HG03045 (cell line): ENCODE data around the gene DCDC1.

Experiments used
- ATAC-seq: cut with Tn5 transposase; IDR thresholded peaks from one replicate; pipeline ENCODE4 v1.9.1; 2021; ENCODE audit warnings: mild to moderate bottlenecking, moderate library complexity; ENCODE audit not compliant: unreplicated experiment

The DCDC1 gene

DNA sequence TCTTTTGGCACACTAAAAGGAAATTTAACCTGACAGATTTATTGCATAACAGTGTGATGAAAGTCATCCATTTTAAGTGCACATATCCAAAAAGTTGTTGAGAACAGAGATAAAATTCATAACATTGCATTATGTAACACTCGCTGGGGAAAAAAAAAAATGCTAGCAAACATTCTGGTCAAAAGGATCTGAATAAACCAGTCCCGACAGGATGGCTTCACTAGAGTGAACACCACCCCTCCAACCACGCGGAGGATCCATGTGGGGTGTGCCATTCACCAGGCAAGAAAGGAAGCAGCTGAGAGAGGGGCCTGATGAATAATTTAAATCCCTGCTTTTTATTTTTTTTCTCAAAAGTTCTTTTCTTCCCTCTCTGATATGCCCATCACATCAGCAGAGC lies 258.7 kb downstream of the DCDC1 start:
- ATAC-seq: no peak

DNA sequence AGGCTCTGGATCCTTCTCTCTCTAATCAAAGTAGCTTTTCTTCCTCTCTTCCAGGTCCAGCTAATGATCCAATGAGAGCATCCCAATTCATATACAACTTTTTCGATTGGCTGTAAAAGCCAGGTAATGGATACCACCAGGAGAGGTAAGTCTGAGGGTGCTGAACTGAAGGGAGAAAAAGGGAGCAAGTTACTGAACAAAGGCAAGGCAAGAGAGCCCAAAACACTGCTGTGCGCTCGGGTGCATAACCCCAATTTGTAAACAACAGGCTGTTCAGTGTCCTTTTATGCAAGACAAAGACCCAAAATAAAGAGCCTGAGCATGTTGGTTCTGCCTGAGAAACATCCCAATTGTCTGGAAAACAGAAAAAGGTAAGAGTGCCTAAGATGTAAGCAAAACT lies 260.1 kb downstream of the DCDC1 start:
- ATAC-seq: no peak

DNA sequence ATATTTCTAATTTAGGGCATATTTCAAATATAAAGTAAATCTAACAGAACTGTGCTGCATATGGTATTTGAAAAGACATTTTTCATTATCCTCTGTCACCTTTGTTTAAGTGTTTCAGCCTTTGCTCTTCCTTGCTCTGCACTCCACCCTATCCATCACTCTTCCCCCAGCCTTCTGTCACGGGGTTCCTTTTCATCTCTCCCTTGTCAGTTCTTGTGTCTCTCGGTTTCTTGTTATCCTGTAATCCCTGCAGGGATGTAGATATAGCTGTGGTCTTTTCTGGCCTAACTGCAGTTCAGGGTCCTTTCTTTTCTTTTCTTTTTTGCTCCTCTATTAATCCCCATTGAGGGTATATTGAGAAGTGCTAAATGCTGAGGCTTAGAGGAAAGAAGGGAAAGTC lies 261.9 kb downstream of the DCDC1 start:
- ATAC-seq: no peak

DNA sequence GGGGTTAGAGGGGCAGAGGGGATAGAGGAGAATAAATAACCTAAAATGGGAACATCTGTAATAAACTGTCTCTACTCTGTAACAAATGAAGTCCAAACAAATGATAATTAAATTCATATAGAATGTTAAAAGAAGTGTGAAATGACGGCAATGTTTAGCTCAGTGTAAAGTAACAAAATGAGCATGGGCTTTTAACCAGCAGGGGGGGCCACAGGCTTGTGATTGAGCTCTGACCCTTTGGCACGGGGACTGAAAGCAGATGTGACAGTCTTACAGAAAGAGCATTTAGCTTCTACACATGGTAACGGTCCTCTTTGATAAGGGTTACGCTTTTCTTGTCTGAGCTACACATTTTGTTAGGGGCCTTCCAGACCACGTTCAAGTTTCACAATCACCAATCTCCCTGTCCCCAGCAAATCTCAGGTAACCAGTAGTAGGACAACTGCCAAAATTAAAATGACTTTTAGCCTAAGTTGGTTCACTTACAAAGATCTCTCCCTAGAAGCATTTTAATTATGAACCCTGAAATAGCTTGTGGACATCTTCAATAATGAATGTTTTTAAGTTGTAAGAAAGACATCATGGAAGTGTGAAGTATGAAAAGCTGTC lies 262.5 kb downstream of the DCDC1 start:
- ATAC-seq: peak; percentile 81

DNA sequence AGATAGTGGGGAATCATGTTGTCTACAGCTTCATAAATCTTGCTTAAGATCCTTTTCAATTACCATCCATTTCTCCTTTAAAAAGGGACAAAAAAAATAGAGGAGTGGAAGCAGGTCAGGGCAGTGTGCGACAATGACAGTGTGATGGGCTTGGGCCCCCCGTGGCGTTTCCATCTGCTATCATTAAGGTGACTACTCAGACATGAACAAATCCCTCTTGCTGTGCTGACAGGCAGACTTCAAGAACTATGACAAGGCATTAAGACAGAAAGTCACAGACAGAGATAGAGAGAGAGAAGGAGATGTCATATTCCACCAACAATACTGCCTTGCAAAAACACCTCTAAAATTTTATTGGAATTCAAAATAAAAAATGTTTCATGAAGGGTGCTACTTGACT lies 263.2 kb downstream of the DCDC1 start:
- ATAC-seq: no peak

DNA sequence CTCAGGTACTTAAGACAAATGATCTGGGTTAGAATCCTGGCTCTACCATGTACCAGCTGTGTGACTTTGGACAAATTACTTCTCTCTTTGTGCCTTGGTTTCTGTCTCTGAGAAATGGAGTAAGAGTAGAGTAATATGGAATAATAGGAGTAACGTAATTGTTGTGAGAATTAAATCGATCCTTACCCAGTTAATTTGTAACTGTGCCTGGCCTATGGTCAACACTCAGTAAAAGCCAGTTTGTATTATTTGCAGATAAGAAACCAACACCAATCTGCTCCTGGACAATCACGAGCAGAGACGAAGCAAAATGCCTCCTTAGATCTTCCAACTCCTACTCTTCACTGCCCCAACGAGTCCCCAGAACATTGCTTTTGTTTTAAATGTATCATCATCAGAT lies 266.7 kb downstream of the DCDC1 start:
- ATAC-seq: no peak

DNA sequence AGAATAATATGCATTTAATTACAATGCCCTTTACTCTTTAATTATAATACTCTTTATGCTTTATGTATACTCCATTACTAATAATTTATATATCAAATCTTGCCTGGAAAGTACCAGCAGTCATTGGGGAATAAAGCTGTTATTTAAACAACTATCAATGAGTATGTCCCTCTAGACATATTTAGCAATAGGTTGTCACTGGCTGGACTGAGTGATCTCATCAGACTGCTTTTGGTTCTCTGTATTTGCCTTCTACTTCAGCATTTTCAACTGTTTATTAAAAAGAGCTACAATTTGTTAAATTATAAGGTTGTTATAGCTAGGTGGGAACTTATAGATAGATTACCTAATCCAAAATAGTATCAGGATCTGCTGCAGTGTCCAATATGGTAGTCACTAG lies 267.2 kb downstream of the DCDC1 start:
- no peak for ATAC-seq

DNA sequence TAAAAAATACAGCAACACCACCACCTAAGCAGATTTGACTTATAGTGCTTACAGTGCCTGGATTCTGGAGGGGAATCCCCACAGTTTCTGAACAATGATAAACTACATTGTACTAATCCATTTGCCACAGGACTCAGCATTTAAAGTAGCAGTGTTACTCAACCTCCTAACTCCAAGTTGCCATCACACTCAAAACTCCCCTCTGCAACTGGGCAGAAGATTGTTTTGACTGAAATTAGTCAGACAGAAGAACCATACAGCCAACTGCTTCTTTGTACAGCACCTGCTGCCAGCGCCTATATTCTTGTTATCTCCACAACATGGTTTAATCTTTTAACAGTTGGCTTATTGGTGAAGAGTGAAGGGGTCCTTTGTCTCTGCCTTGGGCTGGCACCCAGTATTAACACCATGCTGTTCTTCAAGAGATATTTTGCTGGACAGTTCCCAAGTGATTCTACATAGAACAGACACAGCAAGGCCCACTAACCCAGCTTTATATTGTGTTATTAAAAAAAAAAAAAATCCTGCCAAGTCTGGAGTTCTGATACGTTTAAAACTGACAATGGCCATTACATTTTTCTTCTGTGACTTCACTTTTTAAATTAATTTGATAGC lies 273.2 kb downstream of the DCDC1 start:
- ATAC-seq: no peak

DNA sequence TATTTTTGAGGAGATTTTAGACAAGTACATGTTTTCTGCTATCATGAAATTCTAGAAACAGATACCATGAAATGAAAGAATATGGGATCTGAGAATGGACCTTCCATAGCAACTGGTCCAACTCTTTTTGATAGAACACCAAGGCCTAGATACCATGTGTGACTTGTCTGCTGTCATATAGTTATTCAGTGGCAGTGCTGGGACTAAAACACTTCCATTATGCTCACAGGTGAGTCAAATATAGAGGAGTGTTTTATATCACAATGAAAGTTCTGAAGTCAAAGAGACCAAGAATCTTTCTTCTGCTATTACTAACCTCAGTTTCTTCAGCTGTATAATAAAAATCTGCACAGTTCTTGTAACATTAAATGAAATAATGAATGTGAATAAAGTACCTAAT lies 276.9 kb downstream of the DCDC1 start:
- no peak for ATAC-seq

DNA sequence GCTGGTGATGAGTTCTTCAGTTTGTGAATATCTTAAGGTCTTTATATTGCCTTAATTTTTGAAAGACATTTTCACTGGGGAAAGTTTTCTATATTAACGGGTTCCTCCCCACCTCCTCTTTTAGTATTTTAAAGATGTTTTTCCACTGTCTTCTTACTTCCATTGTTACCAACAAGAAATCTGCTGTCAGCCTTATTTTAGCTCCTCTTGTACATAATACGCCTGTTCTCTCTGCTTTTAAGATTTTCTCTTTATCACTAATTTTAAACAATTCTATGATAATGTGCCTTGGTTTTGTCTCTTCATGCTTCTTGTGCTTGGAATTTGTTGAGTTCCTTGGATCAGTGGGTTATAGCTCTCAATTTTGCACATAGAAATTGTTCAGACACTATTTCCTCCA lies 280.4 kb downstream of the DCDC1 start:
- no peak for ATAC-seq

DNA sequence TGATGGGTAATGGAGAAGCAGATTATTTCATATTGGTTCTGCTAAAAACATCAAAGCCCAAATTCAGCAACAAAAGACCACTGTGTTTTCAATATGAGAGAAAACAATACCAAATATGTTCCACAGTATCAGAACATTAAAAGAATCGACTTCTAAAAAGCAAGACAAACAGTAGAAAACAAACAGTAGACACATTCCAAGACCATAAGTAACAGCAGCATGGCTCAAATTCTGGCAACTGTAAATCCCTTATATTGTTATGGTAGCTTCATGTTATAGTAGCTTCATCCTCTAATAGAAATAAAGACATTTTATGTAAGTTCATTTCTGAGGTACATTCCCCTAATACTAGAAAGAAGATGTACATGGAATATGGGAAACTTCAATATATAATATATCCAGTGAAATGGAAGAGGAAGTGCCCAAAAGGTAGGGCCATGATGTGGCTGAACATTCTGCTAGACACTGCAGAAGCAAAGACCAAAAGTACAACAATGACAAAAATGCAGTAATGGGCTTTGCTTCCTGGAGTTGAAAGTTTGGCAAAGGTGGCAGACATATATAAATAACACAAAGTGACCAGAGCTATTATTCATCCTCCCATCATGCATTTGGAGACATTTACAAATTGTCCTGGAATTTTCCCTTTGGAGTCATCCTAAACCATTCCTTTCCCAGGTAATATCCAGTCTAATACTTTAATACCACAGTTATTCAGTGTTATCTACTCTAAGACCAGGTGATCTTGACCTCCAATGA lies 299.9 kb downstream of the DCDC1 start:
- ATAC-seq: no peak

DNA sequence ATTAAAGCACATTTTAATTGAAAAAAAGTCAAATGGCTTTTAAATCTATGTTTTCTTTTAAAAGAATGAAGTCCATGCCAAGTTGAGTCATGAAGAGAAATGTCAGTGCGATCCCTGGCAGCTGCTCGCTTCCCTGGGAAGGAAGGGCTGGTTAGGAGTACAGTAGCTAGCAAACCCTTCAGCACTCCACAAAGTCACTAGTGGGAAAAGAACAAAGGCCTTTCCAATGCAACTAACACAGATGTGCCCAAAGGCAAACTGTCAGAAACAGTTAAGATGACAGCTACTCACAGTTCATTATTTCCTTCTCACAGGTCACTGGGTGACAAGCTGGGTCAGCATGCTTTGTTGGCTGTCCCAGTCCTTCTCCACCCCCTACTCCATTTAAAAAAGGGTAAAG lies 308.7 kb downstream of the DCDC1 start:
- ATAC-seq: no peak

DNA sequence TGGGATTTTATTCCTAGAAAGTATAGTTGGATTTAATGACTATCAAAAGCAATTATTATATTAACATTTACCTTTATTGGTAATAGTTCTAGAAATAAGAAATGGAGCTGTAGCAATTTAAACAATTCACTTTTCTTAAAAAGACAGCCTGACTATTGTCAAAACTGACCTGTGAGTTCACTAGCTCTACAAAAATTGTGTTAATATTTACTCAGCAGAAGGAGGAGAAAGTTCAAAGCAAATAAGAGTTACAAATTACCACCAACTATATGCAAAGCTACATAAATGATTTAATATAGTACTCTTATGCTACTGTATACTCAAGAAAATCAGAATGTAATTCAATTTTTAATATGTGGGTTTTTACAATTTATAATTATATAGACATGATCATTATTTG lies 310.0 kb downstream of the DCDC1 start:
- ATAC-seq: no peak

DNA sequence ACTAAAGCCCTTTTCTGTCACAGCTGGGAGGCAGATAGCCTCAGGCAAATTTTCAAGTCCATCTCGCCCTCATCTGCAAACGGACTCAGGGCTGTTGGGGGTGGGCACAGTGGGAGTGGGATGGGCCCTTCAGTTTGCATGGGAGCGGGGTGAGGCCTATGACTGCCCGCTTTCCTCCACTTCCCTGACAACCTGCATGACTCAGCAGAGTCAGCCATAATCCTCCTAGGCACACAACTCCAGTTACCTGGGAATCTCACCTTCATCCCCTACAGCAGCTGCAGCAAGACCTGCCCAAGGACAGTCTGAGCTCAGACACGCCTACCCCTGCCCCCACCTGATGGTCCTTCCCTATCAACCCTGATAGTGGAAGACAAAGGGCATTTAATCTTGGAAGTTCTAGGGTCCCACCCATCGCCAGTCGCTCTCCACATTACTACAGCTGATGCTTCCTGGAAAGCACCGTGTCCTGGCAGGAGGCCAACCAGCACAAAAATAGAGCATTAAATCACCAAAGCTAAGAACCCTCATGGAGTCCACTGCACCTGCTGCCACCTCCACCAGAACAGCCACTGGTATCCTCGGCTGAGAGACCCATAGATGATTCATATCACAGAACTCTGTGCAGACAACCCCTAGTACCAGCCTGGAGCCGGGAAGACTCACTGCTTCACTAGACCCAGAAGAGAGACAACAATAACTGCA lies 319.3 kb downstream of the DCDC1 start:
- no peak for ATAC-seq

DNA sequence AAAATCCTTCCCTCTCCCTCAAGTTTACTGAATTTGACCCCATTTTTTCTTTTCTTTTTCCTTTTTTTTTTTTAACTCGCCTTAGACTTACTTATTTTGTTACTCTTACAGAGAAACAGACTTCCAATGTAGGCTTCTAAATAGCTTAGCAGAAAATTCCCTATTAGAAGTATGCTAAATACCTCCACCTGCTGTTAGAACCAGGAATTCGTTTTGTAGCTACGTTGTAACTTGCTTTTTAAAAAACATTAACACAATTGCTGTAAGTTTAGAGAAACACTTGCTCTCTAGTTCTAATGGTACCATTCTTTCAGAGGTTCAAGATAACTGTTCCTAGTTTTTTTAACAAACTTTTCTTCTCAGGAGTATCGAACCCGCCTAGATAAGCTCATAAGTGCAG lies 324.2 kb downstream of the DCDC1 start:
- ATAC-seq: no peak

DNA sequence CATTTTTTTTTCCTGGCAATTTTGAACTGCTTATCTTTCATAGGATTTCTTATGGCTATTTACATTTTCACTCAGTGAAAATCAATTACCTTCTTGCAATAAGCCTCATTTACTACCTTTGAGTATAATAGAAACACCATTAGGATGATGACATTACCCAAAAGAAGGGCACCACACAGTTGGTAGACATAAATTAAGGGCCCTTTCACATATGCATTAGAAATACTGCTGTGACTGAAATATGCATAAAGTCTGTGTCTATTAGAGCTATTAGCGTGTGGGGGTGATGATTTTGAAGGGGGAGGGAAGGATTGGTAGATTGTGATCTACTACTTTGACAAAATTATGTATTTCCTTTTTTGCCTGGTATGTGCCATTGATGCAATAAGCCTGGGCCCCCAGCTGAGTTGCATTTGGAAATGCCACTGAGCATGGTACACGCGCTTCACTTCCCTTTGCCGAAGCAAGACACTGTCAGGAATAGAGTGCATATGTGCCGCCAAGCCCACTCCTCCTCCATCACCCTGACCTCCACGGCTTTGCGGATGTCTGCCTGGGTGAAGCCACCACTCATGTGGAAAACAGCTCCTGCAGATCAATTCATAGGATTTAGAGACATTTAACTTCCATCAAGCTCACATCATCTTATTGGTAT lies 339.3 kb downstream of the DCDC1 start:
- ATAC-seq: no peak

DNA sequence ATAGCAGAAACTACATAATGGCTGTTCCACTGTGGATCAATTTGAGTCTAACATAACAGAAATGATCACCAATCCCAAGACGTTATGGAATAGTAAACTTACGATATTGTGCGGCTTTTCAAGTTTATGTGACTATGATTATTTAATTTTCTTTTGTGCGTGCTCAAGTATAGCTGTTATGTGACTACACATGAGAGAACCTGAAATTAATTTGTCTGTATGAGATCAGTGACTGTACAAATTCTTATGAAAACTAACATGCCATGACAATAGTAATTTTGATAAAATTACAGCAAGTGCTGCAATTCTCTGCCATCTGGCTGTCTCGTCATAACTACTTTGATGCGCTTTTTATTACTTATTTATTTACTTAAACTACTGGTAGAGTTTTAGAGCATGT lies 343.2 kb downstream of the DCDC1 start:
- no peak for ATAC-seq

DNA sequence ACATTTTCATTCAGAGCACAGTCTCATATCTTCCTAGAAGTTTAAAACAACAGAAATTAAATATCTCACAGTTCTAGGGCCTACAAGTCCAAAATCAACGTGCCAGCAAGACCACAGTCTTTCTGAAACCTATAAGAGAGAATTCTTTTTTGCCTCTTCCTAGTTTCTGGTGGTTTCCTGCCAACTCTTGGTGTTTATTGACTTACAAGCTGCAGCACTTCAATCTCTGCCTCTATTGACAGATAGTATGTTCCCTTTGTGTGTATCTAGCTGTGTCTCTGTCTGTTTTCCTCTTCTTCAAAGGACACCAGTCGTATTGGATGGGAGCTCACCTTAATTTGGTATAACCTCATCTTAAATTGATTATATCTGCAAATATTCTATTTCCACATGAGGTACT lies 347.5 kb downstream of the DCDC1 start:
- no peak for ATAC-seq

DNA sequence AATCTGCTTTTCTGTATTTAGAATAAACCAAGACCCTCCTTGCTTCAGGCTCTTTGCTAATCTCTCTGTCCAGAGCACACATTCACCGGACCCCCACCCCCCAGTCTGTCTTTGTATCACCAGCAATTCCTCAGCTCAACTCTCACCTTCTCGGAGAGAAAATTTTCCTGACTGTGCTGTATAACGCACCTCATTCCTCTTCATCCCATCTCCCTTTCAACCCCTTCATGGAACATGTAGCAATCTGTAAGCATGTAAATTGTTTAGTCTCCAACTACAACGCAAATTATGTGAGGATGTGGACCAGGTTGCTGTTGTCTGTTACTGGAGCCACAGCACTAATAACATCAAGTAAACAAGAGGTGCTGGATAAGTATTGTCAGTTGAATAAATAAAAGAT lies 349.8 kb downstream of the DCDC1 start:
- ATAC-seq: no peak

DNA sequence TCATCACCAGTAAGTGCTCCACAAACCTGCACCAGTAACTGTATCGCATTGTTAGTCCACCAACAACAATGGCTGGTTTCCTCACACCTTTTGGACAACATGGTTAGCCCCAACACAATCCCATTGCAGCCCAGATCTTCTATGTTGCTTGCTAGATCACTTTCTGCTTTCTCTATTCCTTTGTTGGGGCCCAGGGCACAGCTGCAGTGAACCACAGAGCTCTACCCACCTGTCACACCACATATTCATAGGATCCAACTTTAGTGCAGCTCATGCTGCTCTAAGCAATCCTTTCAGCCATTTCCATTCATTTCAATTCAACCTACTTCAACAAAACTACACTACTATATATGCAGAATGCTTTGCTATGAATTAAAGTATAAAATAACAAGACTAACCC lies 364.3 kb downstream of the DCDC1 start:
- no peak for ATAC-seq

DNA sequence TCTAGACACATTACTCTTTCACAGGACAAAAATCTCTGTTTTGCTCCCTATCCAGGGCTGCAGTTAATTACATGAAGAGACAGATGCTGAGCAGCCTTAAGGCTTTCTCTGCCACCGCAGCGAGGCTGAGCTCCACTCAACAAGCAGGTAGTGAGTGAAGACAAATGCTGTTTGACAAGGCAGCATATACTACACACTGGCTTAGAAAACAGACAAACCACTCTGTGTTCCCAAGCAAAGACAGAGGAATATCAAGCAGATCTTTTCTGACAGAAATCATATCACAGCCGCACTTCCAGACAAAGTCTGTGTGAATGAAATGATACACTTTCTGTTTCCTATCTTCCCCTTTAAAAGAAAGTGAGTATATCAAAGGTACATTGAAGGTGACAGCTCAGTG lies 368.1 kb downstream of the DCDC1 start:
- ATAC-seq: no peak
